HepG2 (cell line): Measurements from ENCODE around the gene STX4. TPM values are rescaled to one million over a fixed set of nuclear protein-coding genes. Genes with fewer than 3 reads are reported as not detected.

ENCODE experiments used
- DR1 ChIP-seq: sonication (generic); formaldehyde crosslinking; IDR thresholded peaks from 2 replicates; pipeline ENCODE4 v1.8.0; 2021; ENCODE audit warnings: mild to moderate bottlenecking, missing genetic modification reagents, inconsistent platforms
- IKZF4 ChIP-seq: sonication (generic); formaldehyde crosslinking; IDR thresholded peaks from 2 replicates; pipeline ENCODE4 v1.5.1; 2020; ENCODE audit warnings: borderline replicate concordance, mild to moderate bottlenecking, low read depth, missing genetic modification reagents; ENCODE audit errors: not compliant biosample characterization
- MBNL3 ChIP-seq: fragments of 250-450 bp; sonication (Bioruptor Pico); conservative IDR thresholded peaks from 2 replicates; pipeline ENCODE4 v1.8.0; 2022; ENCODE audit warnings: mild to moderate bottlenecking, inconsistent platforms
- NR1H2 ChIP-seq: sonication (generic); formaldehyde crosslinking; IDR thresholded peaks from 2 replicates; pipeline ENCODE4 v1.8.1; 2022; ENCODE audit warnings: low read depth, missing genetic modification reagents, borderline replicate concordance
- PCBP1 ChIP-seq: fragments of 200-400 bp; formaldehyde crosslinking; IDR thresholded peaks from 2 replicates; pipeline ENCODE4 v1.6.1; 2017; ENCODE audit warnings: mild to moderate bottlenecking, low read depth, low read length, borderline replicate concordance
- SMYD3 ChIP-seq: sonication (generic); formaldehyde crosslinking; IDR thresholded peaks from 2 replicates; pipeline ENCODE4 v1.8.1; 2023; ENCODE audit warnings: mild to moderate bottlenecking, missing genetic modification reagents
- ZBED4 ChIP-seq: sonication (generic); formaldehyde crosslinking; IDR thresholded peaks from 2 replicates; pipeline ENCODE4 v1.4.0; 2020; ENCODE audit warnings: missing genetic modification reagents, borderline replicate concordance
- ZBTB40 ChIP-seq, 2 experiments: fragments of 450-650 bp in 1 of 2; sonication (generic) in 1 of 2; formaldehyde crosslinking in 1 of 2; IDR thresholded peaks; 2 replicates each; pipeline versions ENCODE4 v1.6.1 to v1.8.0; 2016 to 2022; ENCODE audit warnings: antibody characterized with exemption in 1 of 2, mild to moderate bottlenecking in 1 of 2, missing genetic modification reagents in 1 of 2
- ZFY ChIP-seq: sonication (generic); formaldehyde crosslinking; IDR thresholded peaks from 2 replicates; pipeline ENCODE4 v1.4.0; 2020; ENCODE audit warnings: missing genetic modification reagents
- ZNF225 ChIP-seq: sonication (generic); formaldehyde crosslinking; IDR thresholded peaks from 2 replicates; pipeline ENCODE4 v1.4.0; 2020; ENCODE audit warnings: mild to moderate bottlenecking, missing genetic modification reagents
- ZNF557 ChIP-seq: sonication (generic); formaldehyde crosslinking; IDR thresholded peaks from 2 replicates; pipeline ENCODE4 v1.4.0; 2020; ENCODE audit warnings: missing genetic modification reagents
- ZNF589 ChIP-seq: sonication (generic); formaldehyde crosslinking; conservative IDR thresholded peaks from 2 replicates; pipeline ENCODE4 v1.8.0; 2022; ENCODE audit warnings: mild to moderate bottlenecking, moderate library complexity, missing genetic modification reagents
- polyA plus RNA-seq, 8 experiments: library from polyadenylated mRNA; depleted of rRNA in 3 of 8; stranded (reverse) in 7 of 8; unstranded in 1 of 8; fragments of >200 nt; fragmentation: Illumina TruSeq in 4 of 8; extraction: Trizol in 4 of 8; gene quantifications; 2 replicates each; pipeline versions ENCODE4 v1.2.1 to v1.2.3, GENCODE V29; 2011 to 2016; ENCODE audit warnings: low read depth in 4 of 8, missing spikeins in 1 of 8, mixed read lengths in 1 of 8; ENCODE audit not compliant: insufficient read depth in 1 of 8
- total RNA-seq, 5 experiments: library from RNA; depleted of rRNA; stranded (reverse); fragments of >200 nt; fragmentation: Illumina TruSeq; extraction: Trizol; gene quantifications; 2 replicates each; pipeline ENCODE4 v1.2.3, GENCODE V29; 2016; ENCODE audit warnings: low read depth in 1 of 5
- TF ChIP-seq, protein P1 (sequence below), 2 experiments: fragments of 450-650 bp in 1 of 2; sonication (generic) in 1 of 2; formaldehyde crosslinking; IDR thresholded peaks; 2 replicates each; pipeline versions ENCODE4 v1.5.0 to v1.8.0; 2020 to 2022; ENCODE audit warnings: mild to moderate bottlenecking in 1 of 2, missing genetic modification reagents in 1 of 2

The STX4 gene
- total and polyA plus RNA-seq, 2 of the 13 experiments (the other 11 are each of a cell fraction or from before 2014, with no cell fraction given), result 29.2 to 34.6 TPM

GRCh38 chr16:31073142-31073969 is 40.0 kb downstream of the STX4 start (continued):
- TF ChIP-seq ZBED4 (CRISPR knock-in tag), result peak; percentile 97
- 0 out of 2 replicates have a peak, but pooled peaks have one; percentile 44 for TF ChIP-seq PCBP1
- no peak for TF ChIP-seq NR1H2 (CRISPR knock-in tag)
- peak; percentile 55 for TF ChIP-seq IKZF4
- TF ChIP-seq MBNL3 (CRISPR knock-in tag), result no peak
- no peak for TF ChIP-seq ZBTB40 (IDR thresholded peaks at IDR 0.05)
- peak; percentile 53; the same call in 1 of the 2 replicates for TF ChIP-seq ZBTB40 (CRISPR knock-in tag; IDR thresholded peaks at IDR 0.05)
- TF ChIP-seq ZNF557 (CRISPR knock-in tag), result no peak
- peak; percentile 90 for TF ChIP-seq ZFY (CRISPR knock-in tag)
- 0 out of 2 replicates have a peak, but pooled peaks have one; percentile 21 for TF ChIP-seq DR1 (CRISPR knock-in tag)
- no peak; the same call in 1 of the 2 replicates for TF ChIP-seq ZNF225 (CRISPR knock-in tag)
- no peak for TF ChIP-seq SMYD3
- TF ChIP-seq, protein P1, sequence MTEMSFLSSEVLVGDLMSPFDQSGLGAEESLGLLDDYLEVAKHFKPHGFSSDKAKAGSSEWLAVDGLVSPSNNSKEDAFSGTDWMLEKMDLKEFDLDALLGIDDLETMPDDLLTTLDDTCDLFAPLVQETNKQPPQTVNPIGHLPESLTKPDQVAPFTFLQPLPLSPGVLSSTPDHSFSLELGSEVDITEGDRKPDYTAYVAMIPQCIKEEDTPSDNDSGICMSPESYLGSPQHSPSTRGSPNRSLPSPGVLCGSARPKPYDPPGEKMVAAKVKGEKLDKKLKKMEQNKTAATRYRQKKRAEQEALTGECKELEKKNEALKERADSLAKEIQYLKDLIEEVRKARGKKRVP (CRISPR knock-in tag; IDR thresholded peaks at IDR 0.05), result 0 out of 4 replicates have a peak, but pooled peaks of 1 of the 2 experiments have one; percentile 25
- TF ChIP-seq ZNF589 (CRISPR knock-in tag), result no peak
